ENCODE measurements around the gene INPP5E.

DNA sequence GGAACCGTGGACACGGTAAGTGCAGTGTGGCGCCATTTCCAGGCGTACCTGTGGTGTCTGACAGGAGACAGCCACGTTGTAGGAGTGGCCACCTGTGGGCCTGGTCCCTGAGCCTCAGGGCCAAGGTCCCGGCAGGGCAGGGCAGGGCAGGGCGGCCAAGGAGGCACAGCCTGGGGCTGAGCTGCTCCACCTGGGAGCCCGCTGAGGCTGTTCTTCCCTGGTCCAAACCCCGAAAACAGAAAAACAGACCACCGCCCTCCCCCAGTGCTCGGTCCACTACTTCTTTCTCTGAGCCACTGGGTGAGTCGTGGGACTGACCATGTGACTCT is 20.6 kb downstream of the INPP5E start:
- TF ChIP-seq, protein P1, sequence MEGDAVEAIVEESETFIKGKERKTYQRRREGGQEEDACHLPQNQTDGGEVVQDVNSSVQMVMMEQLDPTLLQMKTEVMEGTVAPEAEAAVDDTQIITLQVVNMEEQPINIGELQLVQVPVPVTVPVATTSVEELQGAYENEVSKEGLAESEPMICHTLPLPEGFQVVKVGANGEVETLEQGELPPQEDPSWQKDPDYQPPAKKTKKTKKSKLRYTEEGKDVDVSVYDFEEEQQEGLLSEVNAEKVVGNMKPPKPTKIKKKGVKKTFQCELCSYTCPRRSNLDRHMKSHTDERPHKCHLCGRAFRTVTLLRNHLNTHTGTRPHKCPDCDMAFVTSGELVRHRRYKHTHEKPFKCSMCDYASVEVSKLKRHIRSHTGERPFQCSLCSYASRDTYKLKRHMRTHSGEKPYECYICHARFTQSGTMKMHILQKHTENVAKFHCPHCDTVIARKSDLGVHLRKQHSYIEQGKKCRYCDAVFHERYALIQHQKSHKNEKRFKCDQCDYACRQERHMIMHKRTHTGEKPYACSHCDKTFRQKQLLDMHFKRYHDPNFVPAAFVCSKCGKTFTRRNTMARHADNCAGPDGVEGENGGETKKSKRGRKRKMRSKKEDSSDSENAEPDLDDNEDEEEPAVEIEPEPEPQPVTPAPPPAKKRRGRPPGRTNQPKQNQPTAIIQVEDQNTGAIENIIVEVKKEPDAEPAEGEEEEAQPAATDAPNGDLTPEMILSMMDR (IDR thresholded peaks at IDR 0.05; ENCODE audit: low read depth, low read length, poor library complexity, severe bottlenecking) = no peak
- TF ChIP-seq EZH2phosphoT487 (IDR thresholded peaks at IDR 0.05; ENCODE audit: borderline replicate concordance, low read length) = no peak
